ENCODE data around the gene SMCO3. TPM values are rescaled to one million over a fixed set of nuclear protein-coding genes. Genes with fewer than 3 reads are reported as not detected.

SMCO3 gene
- total RNA-seq, 1 donor from 2014 or later: 1.0 TPM

DNA sequence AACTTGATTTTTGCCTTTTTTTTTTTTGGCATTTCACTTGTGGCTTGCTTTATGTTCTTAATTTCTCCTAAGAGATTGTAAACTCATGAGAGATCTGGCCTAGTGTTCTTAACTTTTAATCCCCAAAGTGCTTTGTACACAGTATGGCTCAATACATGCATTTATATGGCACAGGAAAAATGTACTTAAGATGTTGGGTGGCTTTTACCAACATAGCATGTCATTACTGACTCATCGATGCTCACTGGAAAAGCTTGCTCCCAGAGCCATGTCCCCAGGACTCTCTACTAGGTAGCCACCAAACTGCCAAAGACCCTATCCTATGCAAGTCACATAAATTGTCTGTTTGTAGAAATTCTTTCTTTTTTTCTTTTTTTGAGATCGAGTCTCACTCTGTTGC, 13.1 kb upstream of the SMCO3 start:
- DNase-seq (ENCODE audit: low read depth): no peak

DNA sequence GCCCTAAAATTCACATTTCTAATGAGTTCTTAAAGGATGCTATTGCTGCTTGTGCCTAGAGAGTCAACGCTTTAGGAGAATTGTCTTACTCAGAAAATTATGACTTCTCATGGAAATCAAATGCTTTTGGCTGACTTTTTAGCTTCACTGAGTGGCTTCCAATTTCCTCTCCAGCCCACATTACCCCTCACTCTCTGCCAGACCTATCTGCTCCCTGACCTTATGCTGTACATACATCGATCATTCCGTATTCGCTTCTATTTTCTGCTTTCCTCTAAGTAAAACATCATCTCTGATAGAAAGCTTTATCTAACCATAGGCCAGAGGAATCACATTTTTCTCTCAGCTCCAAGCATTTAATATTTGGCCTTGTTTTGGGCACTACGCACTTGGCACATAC, 12.5 kb upstream of the SMCO3 start:
- DNase-seq (ENCODE audit: low read depth): no peak

DNA sequence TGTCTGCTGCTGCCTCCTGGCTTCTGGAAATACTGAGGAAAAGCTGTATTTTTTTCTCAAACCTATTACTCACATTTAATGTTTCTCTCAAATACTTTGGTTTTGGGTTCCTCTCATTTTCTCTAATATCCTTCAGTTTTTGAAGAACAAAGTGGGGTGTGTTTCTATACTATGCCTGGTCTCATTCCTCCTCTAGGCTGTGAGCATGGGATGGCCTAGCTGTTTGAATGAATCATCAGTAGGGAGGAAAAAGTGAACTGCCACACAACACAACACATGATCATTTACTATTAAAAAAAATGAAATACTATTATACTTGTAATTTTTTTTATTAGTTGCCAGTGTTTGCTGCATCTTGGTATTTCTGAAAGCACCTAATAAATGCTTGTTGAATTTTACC, 11.3 kb upstream of the SMCO3 start:
- DNase-seq (ENCODE audit: low read depth): no peak

DNA sequence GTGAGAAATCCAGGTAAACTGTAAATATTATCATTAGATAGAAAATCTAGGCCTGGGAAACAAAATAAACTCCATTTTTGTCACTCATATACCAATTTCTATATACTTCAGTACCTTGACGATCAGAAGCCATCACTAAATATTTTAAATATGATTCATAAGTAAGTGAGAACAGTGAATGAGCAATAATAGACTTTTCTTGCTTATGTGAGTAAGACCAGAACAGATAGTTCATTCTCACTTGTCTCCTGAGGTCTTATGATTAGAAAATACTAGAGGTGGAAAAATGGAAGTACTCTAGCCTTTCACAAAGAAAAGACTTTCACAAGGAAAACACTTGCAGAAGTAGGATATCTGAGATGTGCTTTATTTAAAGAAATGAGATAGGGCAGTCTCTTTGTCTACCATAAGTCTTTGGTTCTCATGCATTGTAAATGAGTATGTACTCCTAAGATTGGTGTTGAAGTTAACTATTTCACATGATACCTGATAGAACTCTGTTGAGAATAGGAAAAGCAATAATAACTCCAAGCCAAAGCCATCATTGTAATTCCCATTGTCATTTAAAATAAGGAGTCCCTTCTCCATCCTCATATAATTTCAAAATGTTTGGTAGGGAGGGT, 10.1 kb upstream of the SMCO3 start:
- DNase-seq (ENCODE audit: low read depth): no peak

DNA sequence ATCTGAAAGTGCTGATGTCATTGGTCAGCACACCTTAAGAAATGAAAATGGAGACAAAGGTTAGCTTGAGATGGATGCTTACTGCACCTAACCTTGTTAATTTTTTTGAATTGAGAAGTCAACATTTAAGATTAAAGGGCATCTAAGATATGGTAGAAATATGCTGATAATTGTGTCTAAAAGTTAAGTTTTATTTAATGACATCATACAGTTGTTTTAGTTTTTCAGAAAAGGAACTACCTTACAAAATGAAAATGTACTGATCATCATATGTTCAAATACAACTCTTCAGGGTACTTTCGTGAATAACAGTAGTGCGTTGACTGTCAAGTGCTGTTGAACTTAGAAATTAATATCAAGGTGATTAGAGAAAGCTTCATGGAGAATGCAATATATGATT, 2.5 kb downstream of the SMCO3 start:
- DNase-seq (ENCODE audit: low read depth): no peak

DNA sequence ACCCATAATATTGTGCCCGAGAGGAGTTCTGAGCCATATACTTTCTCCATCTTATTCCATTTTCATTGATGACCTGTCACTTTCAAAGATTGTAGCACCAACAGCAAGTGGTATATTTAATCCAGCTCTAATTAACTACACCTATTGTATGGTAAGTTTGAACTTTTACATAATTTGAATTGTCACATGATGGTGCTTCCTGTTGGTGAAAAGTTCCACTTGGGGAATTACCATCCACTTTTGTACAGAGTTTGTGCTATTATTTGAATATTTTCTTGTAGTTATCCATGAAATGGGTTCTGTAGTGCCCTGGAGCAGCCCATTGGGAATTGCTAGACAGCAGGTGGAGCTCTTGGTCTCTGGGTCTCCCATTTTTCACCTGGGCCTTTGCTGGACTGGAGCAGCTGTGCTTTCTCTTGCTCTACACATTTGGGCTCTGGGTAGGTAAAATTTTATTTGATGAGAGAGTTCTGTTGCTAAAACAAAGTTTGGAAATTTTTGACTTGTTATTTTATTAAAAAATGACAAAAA, 3.0 kb downstream of the SMCO3 start:
- DNase-seq (ENCODE audit: low read depth): peak; percentile 26

DNA sequence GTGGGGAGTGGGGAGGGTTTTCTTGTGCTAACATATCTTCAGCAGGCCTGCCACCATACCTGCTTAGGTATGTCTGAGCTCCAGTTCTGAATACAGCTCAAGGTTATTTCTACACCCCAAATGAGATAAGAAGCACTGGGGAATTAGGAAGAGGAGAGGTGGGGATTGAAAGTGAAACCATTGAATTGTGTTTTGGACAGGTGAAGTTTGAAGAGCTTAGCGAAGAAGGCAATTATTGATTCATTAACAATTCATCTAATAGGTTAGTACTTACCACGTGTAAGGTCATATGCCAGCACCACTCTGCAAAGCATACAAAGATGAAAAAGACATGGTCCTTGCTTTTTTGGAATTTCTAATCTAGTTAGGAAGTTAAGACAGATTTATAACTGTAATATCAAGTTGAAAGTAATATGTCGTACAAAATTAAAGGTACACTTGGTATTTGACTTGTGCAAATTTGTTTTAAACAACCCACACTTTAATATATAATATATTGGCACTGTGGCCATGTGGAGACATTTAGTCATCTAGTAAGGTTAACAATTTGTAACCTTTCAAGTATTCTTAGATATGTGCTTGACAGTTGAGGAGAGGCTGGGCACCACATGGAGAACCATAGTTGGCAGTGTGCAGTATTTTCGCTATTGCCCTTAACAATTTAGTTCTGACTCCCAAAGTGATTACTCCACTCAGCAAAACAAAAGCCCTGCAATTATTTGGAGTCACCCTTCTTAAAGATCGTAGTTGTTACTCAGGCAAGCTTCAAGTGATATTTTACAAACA, 3.6 kb downstream of the SMCO3 start:
- DNase-seq (ENCODE audit: low read depth): no peak

DNA sequence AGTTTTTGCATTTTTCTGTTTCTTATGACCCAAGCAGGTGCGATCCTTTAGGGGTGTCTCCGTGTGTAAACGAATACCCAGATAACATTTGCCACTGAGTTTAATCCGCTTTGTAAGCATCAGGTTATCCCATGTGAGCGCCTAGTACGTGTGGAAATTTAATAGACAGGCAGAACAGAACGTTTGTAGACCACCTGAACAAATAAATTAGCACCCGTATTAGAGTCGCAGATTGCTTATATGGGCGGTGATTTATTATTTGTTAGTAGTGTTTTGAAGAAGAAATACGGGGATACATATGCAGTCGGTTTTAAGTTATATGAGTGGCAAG, 10.2 kb downstream of the SMCO3 start:
- DNase-seq (ENCODE audit: low read depth): no peak

DNA sequence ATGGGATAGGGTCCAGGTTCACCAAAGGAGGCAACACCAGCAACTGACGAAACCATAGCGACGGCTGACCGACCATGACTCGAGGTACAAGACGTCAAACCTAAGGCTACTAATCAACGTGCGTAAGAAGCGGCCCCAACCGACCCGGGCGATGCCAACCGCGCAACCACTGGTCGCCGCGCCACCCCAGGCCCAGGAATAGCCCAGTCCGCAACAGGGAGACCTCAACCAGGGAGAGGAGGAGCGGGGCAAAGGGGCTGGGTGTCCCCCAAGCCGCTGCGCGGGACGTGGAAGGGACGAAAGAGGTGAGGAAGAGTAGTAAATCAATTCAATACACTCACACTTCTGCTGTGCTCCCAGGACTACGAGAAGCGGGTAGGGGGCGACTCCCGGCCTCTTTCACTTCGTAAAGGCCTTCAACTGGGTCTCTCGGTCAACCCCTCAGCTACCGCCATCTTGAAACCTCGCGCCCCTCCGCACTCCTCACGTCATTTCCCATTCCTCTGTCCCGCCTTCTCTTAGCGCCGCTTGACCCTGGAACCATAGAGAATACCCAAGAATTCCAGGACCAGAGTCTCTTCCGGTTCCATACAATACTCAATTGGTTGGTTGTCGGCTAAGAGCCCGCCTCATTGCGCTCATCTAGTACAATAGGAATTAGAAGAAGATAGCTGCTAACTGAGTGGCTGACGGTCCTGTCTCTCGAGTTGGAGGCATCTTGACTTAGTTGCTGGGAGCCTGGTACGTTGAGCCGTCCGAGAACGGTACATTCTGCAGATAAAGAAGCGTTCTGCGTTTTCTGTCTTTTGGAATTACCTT, 10.8 kb downstream of the SMCO3 start, which contains the start of the genes C12orf60 and WBP11:
C12orf60 (plus strand) TSS at position 660 of the 819 bp plus-strand sequence. CDS start 19,266 bp downstream, outside the sequence.
WBP11 (minus strand) TSS at position 468 of the 819 bp plus-strand sequence. CDS start 2,095 bp downstream, outside the sequence.
- peak; percentile 99 for DNase-seq (ENCODE audit: low read depth)

DNA sequence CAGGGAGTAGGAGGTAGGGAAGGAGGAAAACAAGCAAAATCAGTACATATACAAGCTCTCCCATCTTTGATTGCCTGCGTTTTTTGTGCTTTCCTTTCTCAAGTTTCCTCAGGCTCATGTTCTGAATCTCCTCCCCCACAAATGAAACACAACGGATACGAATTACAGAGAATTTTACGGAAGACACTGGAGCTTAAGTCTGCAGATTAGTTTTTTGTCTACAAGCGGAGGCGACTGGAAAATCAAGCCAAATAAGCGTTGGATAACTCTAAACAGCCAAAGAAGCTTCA, 11.3 kb downstream of the SMCO3 start:
- no peak for DNase-seq (ENCODE audit: low read depth)

DNA sequence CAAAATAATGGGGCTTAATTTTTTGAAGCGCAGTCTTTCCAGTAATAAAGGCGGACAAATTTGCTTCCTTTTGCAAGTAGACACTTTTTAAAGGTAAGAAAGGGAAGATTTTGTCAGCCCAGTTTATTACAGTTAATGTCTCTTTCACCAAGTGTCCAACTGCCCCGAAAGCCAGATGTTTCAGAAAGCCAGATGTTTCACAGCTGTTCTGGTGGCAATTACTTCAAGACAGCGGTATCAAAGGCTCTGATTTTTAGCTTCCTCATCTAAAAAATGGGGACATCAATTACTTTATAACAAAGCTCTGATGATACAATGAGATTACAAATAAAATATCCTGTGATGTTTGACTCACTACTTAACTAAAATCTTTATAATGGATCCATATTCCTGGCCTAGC, 11.7 kb downstream of the SMCO3 start:
- no peak for DNase-seq (ENCODE audit: low read depth)

DNA sequence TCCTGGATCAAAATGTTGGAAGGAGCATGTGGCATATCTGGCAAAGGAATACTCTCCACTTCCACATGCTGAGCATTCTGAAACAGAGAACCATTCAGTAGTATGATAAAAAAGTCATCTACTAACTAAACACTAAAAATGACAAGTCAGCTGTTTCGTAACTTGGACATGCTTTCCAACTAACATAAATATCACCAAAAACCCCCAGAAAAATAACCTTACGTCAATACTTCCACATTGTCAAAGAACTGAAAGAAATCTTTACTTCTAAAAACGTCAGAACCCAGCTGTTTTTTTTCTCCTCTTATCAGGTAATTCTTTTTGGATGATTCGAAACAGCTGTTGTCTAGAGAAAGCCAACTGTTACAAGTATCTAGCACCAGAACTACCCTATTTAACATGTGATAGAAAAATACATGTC, 18.9 kb downstream of the SMCO3 start:
- no peak for DNase-seq (ENCODE audit: low read depth)

DNA sequence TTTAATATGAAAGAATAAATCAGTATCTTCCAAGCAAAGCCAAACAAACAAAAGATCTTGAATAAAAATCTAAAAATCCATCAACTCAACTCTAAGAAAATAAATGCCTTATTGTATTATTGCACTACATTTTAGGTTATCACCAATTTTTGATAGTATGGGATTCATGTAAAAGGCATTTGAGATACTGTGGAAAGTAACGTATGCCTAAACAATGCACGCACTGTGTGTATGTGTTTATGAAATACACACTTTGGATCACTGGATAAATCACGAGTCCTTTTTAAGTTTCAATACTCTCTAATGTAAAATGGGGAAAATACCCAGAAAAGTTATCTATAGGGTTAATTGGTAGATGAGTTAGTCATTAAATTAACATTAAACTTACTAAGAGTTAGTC, 28.4 kb downstream of the SMCO3 start:
- DNase-seq (ENCODE audit: low read depth): no peak

DNA sequence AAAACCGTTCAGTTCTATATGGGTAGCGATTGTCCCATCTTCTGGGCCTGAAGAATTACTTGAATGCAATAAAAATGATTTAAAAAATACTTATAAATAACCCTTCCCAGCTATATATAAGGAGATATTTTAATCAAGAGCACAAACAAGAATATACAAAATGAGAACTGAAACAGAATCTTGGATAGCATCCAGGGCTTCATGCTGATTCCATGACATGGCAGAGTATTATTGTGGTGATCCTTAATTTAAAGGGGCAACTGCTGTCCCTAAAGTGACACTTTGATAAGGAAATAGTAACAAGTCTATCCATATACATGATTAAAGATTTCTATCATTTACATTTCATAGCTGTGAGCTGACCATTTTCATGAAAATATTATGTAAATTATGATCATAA, 29.5 kb downstream of the SMCO3 start:
- no peak for DNase-seq (ENCODE audit: low read depth)

DNA sequence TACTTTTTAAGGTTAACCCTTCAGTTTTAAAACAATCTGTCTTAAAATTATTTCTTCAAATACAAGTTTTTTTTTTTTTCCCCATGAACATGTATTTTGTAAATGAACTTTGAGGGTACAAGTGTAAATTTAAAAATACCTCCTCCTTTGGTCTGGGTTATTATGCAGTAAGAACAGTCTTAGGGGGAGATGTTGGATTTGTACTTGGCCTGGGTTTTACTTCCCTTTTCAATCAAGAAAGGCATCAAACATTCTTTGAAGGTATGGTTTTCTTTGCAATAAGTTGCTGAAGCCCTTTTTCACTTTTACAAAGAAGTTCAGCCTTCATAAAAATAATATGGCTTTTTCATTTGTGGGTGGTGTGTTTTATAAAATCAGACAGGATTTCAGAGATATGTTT, 31.2 kb downstream of the SMCO3 start:
- DNase-seq (ENCODE audit: low read depth): no peak

DNA sequence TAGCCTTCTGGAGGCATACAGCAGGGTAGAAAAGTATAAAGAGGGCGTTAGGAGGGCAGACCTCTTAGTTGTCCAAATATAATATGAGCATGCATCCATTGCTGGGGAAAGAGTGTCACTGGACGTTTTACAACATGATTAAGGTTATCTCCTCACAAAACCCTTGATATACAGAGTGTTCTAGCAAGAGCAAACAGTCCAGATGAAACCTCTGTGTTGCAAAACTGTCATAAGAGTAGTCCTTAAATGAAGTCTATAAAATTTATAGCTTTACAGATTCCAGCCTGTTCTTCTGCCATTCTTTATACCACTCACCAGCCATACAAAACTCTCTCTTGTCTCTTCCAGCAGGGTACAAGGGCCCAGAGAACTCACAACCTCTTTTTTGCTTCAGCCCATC, 32.4 kb downstream of the SMCO3 start:
- no peak for DNase-seq (ENCODE audit: low read depth)

DNA sequence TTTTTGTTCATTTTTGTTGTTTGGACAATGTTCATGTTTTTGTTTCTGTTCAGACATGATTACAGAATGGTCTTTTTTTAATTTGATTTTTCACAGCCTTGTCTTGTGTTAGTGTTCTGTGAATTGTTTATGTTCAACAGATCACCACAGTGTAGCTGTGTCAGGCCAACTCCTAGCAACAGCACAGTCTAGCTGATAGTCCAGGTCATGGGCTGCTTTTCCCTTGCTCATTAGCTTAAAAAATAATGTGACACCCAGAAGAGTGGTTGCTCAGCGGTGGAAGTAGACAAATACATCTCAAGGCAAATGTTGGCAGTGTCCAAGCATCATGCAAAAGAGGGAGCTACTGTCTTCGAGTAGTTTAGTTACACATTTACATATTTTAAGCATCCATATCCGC, 33.1 kb downstream of the SMCO3 start:
- no peak for DNase-seq (ENCODE audit: low read depth)

DNA sequence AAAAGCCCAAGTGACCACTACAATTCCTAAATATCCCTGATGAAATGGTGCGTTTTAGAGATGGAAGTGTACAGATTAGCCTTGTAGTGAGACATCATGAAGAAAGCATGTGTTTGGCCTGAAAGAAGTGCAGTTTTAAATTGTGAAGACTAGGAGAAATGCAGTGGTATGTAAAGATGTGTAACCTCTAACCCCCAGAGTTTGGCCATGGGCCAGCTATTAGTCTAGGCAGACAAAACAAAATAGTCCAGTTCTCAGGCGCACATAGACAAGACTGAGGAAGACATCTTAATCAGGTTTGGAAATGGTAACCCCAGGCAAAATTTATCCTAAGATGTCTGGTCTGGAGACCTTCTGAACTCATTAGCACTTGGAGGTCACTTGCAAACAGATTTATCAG, 34.1 kb downstream of the SMCO3 start:
- DNase-seq (ENCODE audit: low read depth): no peak

DNA sequence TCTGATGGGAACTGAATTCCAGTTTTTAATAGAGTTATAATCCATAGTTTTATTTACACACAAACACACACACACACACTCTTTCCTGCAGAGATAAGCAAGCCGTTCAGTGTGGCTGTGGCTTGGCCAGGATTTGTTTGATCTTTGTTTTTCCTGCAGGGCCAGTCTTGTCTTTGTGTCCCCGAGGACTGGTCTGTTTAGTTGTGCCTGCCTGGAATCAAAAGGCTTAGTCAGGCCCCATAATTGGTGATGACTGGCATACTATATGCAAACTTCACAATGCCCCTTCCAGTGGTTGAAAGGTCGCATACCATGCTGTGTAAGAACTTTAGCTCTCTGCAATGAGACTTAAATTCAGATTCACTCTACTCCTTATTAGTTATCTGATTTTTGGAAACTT, 36.7 kb downstream of the SMCO3 start:
- DNase-seq (ENCODE audit: low read depth): no peak

DNA sequence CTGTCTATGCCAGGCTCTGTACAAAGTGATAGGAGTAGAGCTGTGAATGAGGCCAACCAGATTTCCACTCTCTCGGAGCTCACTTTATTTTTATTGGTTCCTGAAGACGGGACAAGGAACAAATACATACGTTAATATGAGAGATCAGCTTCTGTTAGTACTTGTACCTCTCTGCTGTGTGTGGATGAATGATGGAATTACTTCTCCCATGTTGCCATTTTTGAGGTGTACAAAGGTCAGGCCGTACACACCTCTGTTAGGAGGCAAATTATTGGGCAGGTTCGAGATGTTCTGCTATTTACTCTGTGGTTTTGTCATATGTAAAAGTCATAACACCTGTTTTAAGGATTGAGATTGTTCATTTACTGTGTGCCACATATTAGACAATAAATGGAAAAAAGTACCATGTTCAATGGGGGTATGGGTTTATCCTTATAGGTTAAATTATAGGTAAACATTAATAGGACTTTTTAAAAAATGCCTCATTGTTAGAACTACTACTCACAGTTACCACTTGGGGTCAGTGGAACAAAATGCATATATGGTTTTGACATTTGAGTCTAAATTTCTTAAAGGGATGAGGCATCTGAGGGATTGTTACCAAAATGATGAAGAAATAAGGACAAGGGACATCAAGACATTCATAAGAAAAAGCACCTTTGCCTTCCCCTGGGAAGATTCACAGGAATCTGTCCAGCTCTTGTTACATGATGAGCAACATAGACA, 37.6 kb downstream of the SMCO3 start:
- no peak for DNase-seq (ENCODE audit: low read depth)

DNA sequence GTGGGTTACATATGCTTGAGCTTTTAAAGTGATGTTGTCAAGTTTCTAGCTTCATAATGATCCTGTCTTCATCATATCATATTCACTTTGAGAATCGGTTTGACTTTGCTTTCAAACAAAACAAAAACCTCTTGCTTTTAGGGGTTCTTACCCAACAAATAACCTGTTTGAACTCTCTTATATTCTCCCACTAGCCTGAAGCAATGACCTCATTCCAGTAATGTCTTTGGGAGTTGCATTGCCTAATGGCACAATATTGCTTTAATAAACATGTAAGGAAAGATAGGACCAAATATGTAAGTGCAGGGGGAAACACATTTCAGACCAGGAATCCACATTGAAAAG, 38.4 kb downstream of the SMCO3 start:
- DNase-seq (ENCODE audit: low read depth): no peak
